ENCODE results near the gene TRMT2A. TPM values are rescaled to one million over a fixed set of nuclear protein-coding genes. Genes with fewer than 3 reads are reported as not detected.

TRMT2A gene
- total RNA-seq, 2 experiments from 2014 or later: 71.8 to 75.2 TPM

GRCh38 chr22:20116376-20116950 is 563 bp downstream of the TRMT2A start:
- no peaks in the 10 kb centered on the region for H3K27me3 Mint-ChIP-seq
- H3K4me3 Mint-ChIP-seq: peak overlapping the region; percentile 84
- H3K4me1 Mint-ChIP-seq: peaks cover 49% of the 10 kb centered on the region
- ChIA-PET POLR2A (interaction anchor here (0.9 to 5.5 kb wide), 12 partner anchors 9 to 391 kb away, joined by 3 to 56 read pairs (median 6); partner anchors contain the start of genes MED15, TANGO2 and ZDHHC8), CTCF (no interaction called here)
- peaks cover 55% of the 10 kb centered on the region for H3K36me3 Mint-ChIP-seq (ENCODE audit: low read depth)
- no peaks in the 10 kb centered on the region for H3K9me3 Mint-ChIP-seq
- no peak for DNase-seq
- H3K27ac Mint-ChIP-seq: peak overlapping the region; percentile 90

- CTCF ChIA-PET: no interaction called here
- POLR2A ChIA-PET: interaction anchor here (0.9 to 5.5 kb wide), 8 partner anchors 9 to 95 kb away, joined by 3 to 56 read pairs (median 21); partner anchors contain the start of genes TANGO2 and ZDHHC8
- H3K4me1 Mint-ChIP-seq: peaks cover 53% of the 10 kb centered on the region
Measured at GRCh38 chr22:20115691-20116375, 1.2 kb downstream of the TRMT2A start, which contains the start of gene RANBP1. Gene RANBP1, plus strand, starts transcription at chr22:20116104. Its CDS starts 81 bp downstream, at chr22:20116185.

GRCh38 chr22:20114506-20115475 is 2.2 kb downstream of the TRMT2A start:
- ChIA-PET CTCF (no interaction called here), POLR2A (interaction anchor here (1.7 to 5.5 kb wide), 3 partner anchors 8 to 19 kb away, joined by 6 to 56 read pairs (median 35); partner anchors contain the start of gene ZDHHC8)
- Mint-ChIP-seq H3K4me1 (peaks cover 45% of the 10 kb centered on the region), H3K36me3 (ENCODE audit: low read depth) (peaks cover 59% of the 10 kb centered on the region), H3K27ac (peak overlapping the region; percentile 52), H3K27me3 (no peaks in the 10 kb centered on the region), H3K9me3 (no peaks in the 10 kb centered on the region), H3K4me3 (peak overlapping the region; percentile 84)
- no peak for DNase-seq

More at GRCh38 chr22:20115691-20116375, 1.2 kb downstream of the TRMT2A start, which contains the start of gene RANBP1:
- Mint-ChIP-seq H3K4me3 (peak within 1 kb of the TSS; percentile 84), H3K9me3 (no peaks in the 10 kb centered on the region), H3K36me3 (ENCODE audit: low read depth) (peaks cover 60% of the 10 kb centered on the region), H3K27me3 (no peaks in the 10 kb centered on the region), H3K27ac (peak within 1 kb of the TSS; percentile 90)
- DNase-seq: no peak

- Mint-ChIP-seq H3K36me3 (ENCODE audit: low read depth) (peaks cover 51% of the 10 kb centered on the region), H3K4me3 (peak overlapping the region; percentile 28), H3K27ac (peak overlapping the region; percentile 52), H3K4me1 (peaks cover 35% of the 10 kb centered on the region), H3K9me3 (no peaks in the 10 kb centered on the region), H3K27me3 (no peaks in the 10 kb centered on the region)
- ChIA-PET CTCF (no interaction called here), POLR2A (interaction anchor here (3.9 kb wide), 1 partner anchor 11 kb away, joined by 21 read pairs; no protein-coding TSS in a partner anchor)
- no peak for DNase-seq
Measured at GRCh38 chr22:20113551-20114310, 3.3 kb downstream of the TRMT2A start.

GRCh38 chr22:20112623-20113511 is 4.2 kb downstream of the TRMT2A start:
- ChIA-PET POLR2A (interaction anchor here (0.8 to 3.9 kb wide), 2 partner anchors 11 kb away, joined by 3 to 21 read pairs; no protein-coding TSS in a partner anchor), CTCF (interaction anchor here (1.3 kb wide), 1 partner anchor 12 kb away, joined by 4 read pairs; no protein-coding TSS in a partner anchor)
- no peak for DNase-seq
- no peaks in the 10 kb centered on the region for H3K27me3 Mint-ChIP-seq
- H3K4me1 Mint-ChIP-seq: peaks cover 28% of the 10 kb centered on the region
- peaks cover 51% of the 10 kb centered on the region for H3K36me3 Mint-ChIP-seq (ENCODE audit: low read depth)
- no peaks in the 10 kb centered on the region for H3K9me3 Mint-ChIP-seq
- no peak overlapping the region for H3K27ac Mint-ChIP-seq
- no peak overlapping the region for H3K4me3 Mint-ChIP-seq

- Mint-ChIP-seq H3K4me3 (no peak overlapping the region), H3K9me3 (no peaks in the 10 kb centered on the region), H3K4me1 (peaks cover 28% of the 10 kb centered on the region), H3K27me3 (no peaks in the 10 kb centered on the region), H3K36me3 (ENCODE audit: low read depth) (peaks cover 55% of the 10 kb centered on the region), H3K27ac (peak overlapping the region; percentile 52)
- ChIA-PET POLR2A (interaction anchor here (0.8 to 3.9 kb wide), 3 partner anchors 10 to 13 kb away, joined by 3 to 21 read pairs (median 3); no protein-coding TSS in a partner anchor), CTCF (interaction anchor here (1.3 kb wide), 1 partner anchor 11 kb away, joined by 4 read pairs; no protein-coding TSS in a partner anchor)
- DNase-seq: no peak
Measured at GRCh38 chr22:20111689-20112622, 5.1 kb downstream of the TRMT2A start.

- no peak for DNase-seq
- ChIA-PET POLR2A (interaction anchor here (1.6 to 3.9 kb wide), 2 partner anchors 9 to 14 kb away, joined by 3 to 21 read pairs; no protein-coding TSS in a partner anchor), CTCF (interaction anchor here (0.7 to 1.3 kb wide), 3 partner anchors 10 to 32 kb away, joined by 3 to 4 read pairs (median 4); no protein-coding TSS in a partner anchor)
- H3K27me3 Mint-ChIP-seq: no peaks in the 10 kb centered on the region
- H3K27ac Mint-ChIP-seq: peak overlapping the region; percentile 45
- H3K9me3 Mint-ChIP-seq: no peaks in the 10 kb centered on the region
- H3K4me3 Mint-ChIP-seq: peak overlapping the region; percentile 10
- H3K4me1 Mint-ChIP-seq: peaks cover 25% of the 10 kb centered on the region
- H3K36me3 Mint-ChIP-seq (ENCODE audit: low read depth): peaks cover 59% of the 10 kb centered on the region
Measured at GRCh38 chr22:20111045-20111688, 5.9 kb downstream of the TRMT2A start.

GRCh38 chr22:20110359-20110985 is 6.6 kb downstream of the TRMT2A start:
- Mint-ChIP-seq H3K9me3 (no peaks in the 10 kb centered on the region), H3K27me3 (no peaks in the 10 kb centered on the region), H3K36me3 (ENCODE audit: low read depth) (peaks cover 64% of the 10 kb centered on the region), H3K27ac (no peak overlapping the region), H3K4me3 (no peak overlapping the region), H3K4me1 (peaks cover 22% of the 10 kb centered on the region)
- DNase-seq: no peak
- ChIA-PET POLR2A (interaction anchor here (1.6 to 3.9 kb wide), 2 partner anchors 8 to 14 kb away, joined by 3 to 21 read pairs; no protein-coding TSS in a partner anchor), CTCF (interaction anchor here (0.7 to 1.0 kb wide), 2 partner anchors 19 to 31 kb away, joined by 3 to 4 read pairs; no protein-coding TSS in a partner anchor)

GRCh38 chr22:20109411-20110358 is 7.3 kb downstream of the TRMT2A start:
- ChIA-PET CTCF (interaction anchor here (1.0 kb wide), 1 partner anchor 18 kb away, joined by 3 read pairs; no protein-coding TSS in a partner anchor), POLR2A (interaction anchor here (1.2 to 4.4 kb wide), 4 partner anchors 7 to 27 kb away, joined by 3 to 35 read pairs (median 12); partner anchors contain the start of genes RANBP1 and TRMT2A)
- Mint-ChIP-seq H3K27me3 (no peaks in the 10 kb centered on the region), H3K4me3 (no peak overlapping the region), H3K36me3 (ENCODE audit: low read depth) (peaks cover 59% of the 10 kb centered on the region), H3K27ac (peak overlapping the region; percentile 19), H3K4me1 (peaks cover 16% of the 10 kb centered on the region), H3K9me3 (no peaks in the 10 kb centered on the region)
- no peak for DNase-seq
